Spleen (tissue), 7 donors: ENCODE results near the gene ZMYND8.

Experiments
- CTCF ChIP-seq, 11 experiments: fragments of 200-600 bp in 7 of 11; fragments of 450-650 bp in 4 of 11; sonication (generic) in 4 of 11; IDR thresholded peaks in 8 of 11; conservative IDR thresholded peaks in 3 of 11; 1 replicate in 7 of 11; 2 replicates in 4 of 11; pipeline versions ENCODE4 v1.4.0 to v1.8.0; 2016 to 2021; ENCODE audit warnings: antibody characterized with exemption in 11 of 11, inconsistent platforms in 4 of 11, mild to moderate bottlenecking in 1 of 11
- POLR2A ChIP-seq, 3 donors: fragments of 450-650 bp; IDR thresholded peaks; one replicate each; pipeline ENCODE4 v1.5.1; 2017; ENCODE audit warnings: antibody characterized with exemption in 3 of 3, mild to moderate bottlenecking in 1 of 3
- POLR2AphosphoS5 ChIP-seq, 3 donors: sonication (generic); formaldehyde crosslinking; IDR thresholded peaks; one replicate each; pipeline ENCODE4 v1.5.1; 2017; ENCODE audit warnings: antibody characterized with exemption in 3 of 3
- donor health status: DM: no; HTN: no; CAD: no; lungs with moderate emphysema.
- donor health status: DM: no; HTN: no; CAD: no.
- donor health status: DM: no; HTN: no; CAD: no.

DNA sequence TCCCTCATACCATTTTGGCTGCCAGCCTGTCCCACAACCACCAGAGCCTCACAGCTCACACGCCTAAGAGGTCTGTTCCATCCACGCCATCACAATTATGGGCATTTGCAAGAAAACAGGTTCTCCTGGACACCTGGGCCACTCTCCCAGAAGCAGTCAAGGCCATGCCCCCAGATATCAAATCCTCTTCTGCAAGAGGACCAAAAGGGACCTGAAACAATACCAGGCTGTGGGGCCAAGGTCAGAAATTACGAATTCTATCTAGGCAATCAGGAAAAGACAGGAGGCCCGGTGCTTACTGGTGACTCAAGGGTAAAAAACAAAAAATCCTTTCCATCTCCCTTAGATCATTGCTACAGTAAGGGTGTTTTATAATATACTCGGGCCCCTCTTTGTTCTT lies 69.8 kb downstream of the ZMYND8 start:
- no peak for TF ChIP-seq POLR2A (IDR thresholded peaks at IDR 0.05)
- TF ChIP-seq POLR2AphosphoS5 (IDR thresholded peaks at IDR 0.05): peak in 1 of 3 donors; percentile 27
- no peak for TF ChIP-seq CTCF (IDR thresholded peaks at IDR 0.05 in 8 of 11, conservative IDR thresholded peaks at IDR 0.05 in 3 of 11)
